A204.1 (cell line): Measurements from ENCODE around the gene IDH3A.

ENCODE experiments used
- FAIRE-seq: peaks from 2 replicates; lab custom pipeline; 2012; peaks lifted over from hg19 to GRCh38; lab: Jason Lieb, UNC

Gene IDH3A

DNA sequence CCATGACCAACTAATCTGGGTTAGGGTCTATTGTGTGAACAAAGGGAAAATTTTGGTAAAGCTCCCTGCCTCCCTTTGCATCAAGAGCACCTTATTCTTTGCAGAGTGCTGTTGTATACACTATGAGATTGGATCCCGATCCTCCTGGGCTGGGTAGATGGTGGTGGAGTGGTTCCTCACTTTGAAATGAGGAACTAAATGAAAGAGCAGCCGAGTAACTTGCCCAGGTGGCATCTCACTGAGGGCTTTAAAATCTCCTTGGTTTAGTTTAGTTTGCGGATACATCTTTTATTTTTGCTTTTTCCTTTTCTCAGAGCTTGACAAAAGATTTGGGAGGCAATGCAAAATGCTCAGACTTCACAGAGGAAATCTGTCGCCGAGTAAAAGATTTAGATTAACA, 19.4 kb downstream of the IDH3A start:
- FAIRE-seq = no peak

DNA sequence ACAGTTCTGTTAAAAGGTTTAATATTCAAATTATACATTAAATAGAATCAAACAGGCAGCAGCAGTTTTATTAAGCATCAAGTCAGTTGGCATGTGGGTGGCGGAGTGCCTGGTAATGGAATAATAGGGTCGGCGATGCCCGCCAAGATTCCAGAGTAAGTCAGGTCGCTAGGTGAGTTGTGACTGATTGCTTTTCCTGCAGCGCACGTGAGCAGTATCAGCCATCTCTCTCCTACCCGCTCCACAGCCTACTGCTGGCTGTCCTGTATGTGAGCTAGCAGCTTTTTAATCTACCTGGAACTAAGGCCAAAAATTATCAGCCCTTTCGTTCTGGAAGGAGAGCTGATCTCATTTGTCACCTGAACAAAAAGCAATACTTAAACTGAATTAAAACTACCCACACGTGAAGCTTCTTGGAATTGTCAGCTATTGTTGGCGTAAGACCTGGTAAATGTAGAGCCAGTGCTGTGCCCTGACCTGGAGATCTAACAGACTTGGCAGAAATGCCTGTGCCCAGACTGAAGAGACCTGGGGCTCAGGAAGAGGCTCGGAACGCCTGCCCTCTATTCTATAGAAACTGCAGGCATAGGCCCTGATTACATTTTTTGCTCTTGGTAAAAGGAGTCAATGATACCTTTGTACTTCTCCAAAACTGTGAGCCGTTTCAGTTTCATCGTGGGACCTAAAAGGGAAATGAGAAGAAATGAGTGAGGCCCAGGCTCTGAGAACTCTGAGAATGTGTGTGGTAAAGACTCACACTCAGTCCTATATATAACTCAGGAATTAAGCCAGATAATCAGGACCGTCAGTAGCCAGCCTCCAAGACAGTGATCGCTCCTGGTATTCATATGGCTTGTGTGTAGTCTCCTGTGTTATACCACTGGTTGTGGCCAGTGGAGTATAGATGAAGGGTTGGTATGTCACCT, 21.9 kb downstream of the IDH3A start:
- FAIRE-seq = no peak

DNA sequence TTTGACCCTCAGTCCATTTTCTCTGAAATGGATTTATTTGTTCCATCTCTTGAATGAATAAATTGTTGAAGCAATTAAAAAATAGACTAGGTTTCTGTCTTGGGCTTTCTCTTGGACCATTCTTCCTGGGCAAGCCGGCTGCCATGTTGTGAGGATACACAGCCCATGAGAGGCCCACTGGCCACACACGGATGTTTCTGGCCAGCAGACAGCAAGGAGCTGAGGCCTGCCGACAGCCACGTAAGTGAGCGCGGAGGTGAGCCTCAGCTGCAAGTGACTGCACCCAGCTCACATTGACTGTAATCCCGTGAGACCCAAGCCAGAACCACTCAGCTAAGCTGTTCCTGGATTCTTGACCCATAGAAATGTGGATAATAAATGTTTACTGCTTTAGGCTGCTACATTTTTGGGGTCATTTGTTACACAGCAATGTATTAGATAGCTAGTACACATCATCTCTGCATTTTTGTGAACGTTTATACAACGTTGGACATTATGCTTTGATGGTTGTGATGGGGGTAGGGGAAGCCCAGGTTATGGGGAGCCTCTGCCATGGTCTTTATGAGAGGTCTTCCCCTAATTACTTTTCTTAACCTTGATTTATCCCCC, 22.8 kb downstream of the IDH3A start:
- FAIRE-seq = no peak

DNA sequence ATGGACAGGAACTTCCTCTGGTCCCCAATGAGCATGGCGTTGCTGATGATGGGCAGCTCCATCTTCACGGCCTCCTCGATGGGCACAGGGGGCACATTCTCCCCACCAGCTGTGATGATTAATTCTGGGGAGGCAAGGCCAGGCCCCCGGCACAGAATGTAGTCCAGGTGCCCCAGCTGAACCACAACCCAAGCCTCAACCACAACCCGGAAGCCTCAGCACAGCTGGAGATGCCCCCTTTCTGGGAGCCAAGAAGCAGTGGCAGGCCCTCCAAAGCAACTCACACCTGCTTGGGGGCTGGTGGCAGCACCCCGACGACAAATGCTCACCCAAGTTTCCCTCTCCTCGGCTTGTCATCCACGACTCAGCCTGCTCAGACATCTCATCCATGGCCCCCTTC, 25.2 kb downstream of the IDH3A start:
- FAIRE-seq = no peak

DNA sequence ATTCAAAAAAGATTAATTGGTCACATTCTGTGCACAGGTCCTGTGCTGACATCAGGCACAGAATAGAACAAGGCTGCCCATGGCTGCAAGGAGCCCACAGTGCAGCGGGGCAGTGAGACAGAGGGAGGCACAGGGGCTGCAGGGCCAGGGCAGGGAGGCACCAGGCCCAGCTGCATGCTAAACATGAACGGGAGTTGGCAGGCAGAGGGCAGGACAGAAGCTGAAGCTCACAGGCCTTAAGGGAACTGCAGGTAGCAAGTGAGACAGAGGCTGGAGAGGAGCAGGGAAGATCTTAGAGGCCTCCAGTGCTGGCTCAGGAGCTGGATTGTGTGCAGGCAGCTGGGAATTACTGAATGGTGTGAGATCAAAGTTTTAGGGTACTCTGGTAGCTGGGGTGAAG, 26.2 kb downstream of the IDH3A start:
- no peak for FAIRE-seq

DNA sequence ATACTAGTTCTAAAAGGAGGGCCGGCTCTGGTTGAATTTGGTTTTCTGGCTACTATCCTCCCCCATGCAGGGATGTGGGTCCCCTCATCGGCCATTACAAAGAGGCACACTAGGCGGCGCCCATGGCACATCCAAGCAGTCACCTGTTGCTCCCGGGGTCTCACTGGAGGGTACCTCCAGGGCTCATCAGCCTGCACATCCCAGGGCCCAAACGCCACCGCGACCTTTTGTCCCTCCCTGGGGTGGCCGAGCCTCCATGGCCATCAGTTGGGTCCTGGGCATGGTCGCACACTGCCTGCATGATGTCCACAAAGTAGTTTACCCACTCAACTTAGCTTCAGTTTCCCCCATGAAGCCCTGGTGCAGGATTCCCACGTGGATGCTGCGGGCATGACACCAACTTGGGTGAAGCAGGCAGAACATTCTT, 28.3 kb downstream of the IDH3A start:
- FAIRE-seq = no peak

DNA sequence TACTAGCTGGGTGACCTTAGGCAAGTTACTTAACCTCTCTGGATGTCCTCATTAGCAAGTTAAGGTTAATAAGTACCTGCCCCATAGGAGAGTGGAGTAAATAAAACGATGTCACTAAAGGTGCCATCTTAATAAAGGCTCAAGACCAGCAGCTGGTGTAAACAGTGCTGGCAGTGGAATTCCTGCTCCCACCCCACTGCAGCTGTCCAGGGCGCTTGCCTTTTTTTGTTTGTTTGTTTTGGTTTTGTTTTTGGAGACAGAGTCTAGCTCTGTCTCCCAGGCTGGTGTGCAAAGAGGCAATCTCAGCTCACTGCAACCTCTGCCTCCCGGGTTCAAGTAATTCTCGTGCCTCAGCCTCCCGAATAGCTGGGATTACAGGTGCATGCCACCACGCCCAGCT, 28.9 kb downstream of the IDH3A start:
- no peak for FAIRE-seq

DNA sequence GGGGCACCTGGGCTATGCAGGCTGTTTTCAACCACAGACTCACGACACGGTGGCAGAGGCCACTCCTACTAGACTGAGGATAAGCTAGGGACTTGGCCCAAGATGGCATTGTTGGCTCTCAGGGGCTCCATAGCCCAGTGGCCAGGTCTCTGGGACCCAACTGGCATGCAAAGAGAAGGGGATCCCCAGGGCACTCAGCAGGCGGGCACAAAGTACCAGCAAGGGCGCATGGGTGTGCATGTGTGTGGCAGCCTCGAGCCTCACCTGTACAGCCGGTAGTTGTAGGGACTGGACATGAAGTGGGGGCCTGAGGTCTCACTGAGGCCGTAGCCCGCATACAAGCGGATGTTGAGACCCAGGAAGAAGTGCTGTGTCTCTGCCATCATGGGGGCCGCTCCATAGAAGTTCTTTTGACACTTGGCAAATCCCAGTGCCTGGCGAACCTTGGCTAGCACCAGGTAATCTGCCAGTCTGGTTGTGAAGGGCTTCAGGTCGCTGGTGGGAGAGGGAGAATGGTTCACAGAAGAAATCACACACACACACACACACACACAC, 30.2 kb downstream of the IDH3A start:
- no peak for FAIRE-seq

DNA sequence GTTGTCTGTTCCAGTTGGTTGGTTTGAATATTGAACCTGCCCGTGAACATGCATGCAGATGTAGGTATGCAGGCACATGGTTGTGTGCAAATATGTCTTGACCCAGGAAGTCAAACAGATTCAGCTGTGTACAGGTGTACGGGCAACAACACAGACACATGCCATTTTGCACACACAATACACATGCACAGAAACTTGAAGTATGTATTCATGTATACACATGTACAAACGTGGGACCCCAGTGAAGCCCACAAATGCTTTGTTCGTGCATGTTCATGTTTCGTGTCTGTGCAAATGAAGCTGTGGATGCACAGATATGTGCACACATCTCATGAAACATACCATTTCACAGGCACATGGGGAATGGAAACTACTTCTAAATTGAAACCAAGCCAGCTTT, 30.7 kb downstream of the IDH3A start:
- FAIRE-seq = no peak

DNA sequence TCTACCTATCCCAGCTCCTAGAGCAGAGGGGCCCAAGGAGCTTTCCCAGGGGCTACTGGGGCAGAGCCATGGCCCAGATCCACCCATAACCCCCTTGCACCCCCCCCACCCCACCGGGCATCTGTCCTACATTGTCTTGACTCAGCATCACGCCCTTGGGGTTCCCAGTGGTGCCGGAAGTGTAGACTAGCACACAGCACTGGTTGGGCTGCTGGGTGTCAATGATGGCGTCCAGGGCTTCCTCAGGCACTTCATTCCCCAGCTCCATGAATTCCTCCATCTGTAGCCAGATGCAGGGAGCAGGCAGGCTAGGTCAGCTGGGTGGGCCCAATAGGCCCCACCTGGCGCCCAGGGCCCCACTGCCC, 33.2 kb downstream of the IDH3A start:
- no peak for FAIRE-seq

DNA sequence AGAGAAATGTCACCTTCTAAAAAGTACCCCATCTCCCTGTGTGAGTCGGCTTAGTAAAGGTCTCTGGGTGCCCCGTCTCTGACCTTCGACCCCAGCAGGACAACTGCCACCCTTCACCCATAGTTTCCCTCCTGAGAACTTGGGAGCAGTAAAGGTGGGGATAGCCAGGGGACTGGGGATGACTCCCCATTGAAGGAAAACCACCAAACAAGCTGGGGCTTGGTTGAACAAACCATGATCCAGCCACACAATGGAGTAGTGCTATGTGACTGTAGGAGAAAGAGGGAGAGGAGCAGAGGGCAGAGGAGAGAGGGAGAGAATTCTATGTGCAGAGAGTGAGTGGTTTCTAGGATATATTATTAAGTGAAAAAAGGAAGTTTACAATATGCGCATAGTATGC, 33.7 kb downstream of the IDH3A start:
- no peak for FAIRE-seq

DNA sequence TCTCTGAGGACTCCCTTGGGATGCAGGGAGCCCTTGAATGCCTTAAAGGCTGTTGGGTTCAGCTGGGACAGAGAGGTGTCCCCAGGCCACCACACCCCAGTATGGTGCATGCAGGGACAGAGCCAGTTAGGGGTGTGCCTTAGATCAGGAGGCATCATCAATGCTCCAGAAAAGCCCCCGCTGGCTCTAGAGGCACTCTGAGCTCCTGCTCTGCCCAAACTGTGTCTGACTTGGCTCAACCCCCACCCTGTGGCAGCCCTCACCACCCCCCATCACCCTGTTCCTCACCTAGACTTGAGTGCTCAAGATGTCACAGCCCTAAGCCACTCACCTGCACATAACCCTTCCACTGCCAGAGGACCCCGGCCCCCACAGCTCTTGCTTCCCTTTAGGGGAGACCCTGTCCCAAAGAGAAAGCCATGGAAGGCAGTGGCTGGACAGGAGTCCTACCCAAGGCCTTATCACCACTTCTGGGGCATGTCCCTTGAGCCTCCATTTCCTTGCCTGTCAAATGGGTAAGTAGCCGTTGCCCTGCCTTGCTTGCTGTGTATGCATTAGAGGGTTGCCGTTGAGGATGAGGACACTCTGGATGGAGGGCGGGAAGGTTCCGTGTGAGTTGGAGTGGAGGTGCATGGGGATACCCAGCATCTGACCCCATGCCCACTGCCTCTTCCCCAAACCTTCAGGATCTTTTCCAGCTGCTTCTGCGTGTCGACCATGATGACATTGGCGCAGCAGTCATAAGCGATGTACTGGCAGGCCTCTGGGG, 43.8 kb downstream of the IDH3A start:
- FAIRE-seq = no peak

DNA sequence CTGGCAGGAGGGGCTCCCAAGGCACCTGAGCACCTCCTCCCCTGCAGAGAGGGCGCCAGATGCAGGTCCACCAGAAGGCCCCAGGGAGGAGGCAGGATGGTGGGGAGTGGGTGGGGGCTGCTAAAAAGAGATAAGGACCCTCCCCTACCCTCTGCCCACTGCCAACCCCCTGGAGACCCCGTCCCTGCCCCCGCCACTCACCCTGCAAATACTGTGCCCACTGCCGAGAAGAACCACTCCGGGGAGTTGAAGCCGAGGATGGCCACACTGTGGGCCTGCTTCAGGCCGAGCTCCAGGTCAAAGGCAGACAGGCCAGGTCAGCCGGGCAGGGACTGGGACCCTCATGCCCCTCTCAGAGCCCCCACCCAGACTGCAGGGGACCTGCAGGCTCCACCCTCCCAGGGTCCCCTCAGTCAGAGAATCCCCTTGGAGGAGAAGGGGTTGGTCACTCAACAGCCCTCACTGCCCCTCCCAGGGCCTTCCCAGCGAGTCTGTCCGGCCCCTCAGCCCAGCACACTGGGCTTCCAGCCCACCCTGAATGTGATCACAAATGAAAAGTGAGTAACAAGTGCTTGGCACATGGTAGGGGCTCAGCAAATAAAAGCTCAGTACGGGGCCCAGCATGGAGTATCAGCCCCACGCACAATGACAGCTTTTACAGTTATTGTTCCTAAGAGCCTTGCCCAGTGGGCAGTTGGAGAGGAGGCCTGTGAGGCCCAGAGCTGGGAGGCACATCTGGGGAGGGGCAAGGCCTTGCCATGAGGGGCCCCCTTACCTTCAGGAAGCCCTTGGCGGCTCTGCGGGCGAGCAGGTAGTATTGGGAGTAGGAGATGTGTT, 44.8 kb downstream of the IDH3A start:
- no peak for FAIRE-seq

DNA sequence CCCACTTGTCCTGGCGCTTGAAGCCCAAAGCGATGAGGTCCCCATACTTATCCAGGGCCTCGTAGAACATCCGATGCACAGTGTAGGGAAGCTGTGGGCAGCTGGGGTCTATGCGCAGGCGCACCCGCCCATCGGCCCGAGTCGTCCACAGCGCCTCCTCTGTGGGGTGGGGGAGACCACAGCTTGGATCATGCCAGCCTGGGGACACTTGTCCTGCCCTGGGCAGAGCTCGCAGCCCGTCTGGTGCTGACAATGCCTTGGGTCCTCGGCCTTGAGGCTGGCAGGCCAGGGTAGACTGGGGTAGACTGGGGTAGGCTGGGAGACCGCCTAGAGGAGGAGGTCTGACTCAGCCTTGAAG, 45.4 kb downstream of the IDH3A start:
- FAIRE-seq = no peak

DNA sequence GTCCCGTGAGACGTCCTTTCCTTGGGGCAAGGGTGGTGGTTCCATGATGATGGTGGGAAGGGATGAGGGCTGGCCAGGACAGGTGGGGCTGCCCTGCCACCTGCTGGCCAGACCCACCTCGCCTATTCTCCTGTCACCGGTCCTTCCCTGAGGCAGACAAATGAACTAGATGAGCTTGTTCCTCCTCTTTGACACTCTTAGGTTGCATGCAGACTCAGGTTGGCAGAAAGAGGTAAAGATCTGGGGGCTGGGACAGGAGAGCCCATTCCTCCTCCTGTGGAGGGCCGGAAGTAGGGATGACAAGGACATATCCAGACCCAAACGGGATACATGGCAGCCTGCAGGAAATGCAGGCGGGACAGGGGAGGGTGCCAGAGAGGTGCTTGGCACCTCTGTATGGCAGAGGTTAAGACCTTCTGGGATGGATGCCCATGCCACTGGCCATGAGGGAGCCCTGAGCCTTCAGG, 46.6 kb downstream of the IDH3A start:
- FAIRE-seq = no peak

DNA sequence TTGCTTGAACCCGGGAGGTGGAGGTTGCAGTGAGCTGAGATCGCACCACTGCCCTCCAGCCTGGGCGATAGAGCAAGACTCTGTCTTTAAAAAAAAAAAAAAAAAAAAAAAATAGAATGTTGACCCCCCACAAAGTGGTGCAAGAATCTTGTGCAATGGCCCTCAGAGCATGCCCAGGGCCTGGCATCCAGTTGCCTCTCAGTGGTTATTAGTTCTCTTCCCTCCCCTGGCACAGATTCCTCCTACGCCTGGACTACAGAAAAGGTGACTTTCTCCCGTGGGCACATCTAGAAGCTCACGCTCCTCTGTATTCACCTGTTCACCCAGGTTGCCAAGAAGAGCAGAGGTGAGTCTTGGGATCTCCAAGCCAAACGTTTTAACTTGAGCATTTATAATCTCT, 48.5 kb downstream of the IDH3A start:
- FAIRE-seq = no peak

DNA sequence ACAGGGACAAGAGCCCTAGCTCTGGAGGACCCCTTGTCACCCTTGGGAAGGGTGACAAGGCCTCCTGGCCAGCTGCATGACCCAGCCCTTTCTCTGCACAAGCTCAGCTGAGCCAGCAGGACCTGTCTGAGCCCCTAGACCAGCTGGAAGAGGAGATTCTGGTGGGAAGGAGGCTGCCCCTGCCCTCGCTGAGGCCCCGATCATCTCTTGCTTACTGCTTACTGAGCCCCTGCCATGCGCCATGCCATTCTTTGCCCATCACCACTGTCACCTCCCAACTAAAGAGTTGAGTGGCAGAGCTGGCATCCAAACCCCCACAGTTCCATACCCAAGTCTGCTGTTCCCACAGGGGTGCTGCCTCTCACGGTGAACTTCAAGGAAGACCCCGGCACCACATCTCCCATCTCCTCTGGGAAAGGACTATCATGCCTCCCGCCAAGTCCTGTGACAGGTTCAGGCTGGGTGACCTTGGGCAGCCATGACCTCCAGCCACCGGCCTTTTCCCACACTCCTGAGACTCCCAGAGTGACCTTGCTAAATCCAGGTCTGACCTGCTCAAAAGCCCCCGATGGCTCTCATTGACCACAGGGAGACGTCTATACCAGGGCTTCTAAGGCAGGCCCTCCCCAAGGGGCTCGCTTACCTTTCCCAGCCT, 51.2 kb downstream of the IDH3A start:
- FAIRE-seq = no peak

DNA sequence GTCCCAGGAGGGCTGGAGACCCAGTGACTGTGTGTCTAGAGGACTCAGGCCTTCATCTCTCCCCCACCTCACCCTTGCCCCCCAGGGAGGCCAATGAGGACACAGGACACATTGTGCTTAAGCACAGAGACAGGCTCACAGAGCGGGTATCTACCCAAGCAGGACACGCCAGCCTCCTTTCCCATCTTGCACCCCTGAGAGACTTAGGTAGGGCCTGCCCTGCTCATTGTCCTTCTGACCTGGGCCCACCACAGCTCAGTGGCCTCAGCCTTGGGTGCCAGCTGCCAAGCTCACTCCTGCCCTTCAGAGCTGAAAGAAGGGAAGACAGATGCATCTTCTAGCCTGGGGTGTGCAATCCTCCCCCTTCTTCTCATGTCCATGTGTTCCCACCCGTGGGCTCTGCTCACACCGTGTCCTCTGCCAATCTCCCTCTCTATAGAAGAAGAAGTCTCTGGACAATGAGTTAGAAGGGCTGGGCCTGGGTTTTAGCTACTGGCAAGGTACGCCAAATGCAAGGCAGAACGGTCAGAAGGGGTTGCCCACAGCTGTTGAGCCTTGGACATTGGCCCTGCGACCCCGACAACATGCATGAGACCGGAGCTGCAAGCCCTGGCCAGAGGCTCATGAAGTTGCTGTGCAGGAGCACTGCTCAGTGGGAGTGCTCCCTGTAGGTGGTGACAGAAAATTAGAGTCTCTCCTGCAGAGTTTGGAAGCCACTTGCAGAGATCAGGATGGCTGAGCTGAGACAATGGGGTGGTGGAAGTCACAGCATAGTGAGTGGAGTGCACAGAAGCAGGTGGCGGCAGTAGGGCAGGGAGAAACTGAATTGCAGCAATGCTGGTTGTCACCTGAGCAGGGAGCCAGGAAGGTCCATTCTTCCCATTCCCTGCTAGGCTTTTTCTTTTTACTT, 52.4 kb downstream of the IDH3A start:
- no peak for FAIRE-seq

DNA sequence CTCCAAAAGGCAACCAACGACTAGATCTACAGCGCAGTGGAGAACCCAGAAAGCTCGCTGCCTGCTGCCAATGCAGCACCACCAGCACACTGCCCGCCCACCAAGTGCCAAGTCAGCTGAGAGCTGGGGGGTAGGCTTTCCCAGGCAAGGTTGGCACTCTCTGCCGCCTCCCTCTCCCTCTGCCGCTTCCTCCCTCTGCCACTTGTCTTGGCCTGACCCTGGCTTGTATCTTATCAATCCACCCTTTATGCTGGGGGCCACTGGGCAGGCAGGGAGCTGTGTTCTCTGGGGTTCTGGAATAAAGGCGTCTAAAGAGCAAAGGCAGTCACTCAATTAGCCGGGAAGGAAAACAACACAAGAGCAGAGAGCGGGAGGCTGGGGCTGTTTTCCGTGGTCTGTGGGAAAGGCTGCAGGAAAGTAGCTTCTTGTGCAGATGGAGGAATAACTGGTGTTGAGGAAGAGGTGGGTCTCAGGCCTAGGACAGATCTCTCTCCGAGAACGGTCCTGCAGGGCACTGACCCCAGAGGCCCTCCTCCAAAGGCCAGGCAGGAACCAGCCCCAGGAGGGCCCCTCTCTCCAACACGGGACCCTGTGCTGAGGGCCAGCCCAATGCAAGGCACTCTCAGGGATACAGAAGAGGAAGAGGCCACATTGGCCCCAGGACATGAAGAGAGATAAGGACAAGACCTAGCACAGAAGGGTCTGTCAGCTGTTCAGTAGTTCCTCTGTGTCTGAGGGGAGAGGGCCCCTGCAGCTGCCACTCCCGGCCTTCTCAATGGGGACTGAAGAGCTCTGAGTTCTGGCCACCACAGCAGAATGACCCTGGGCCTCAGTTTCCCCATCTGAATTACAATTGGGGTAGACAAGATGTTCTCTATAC, 54.4 kb downstream of the IDH3A start:
- no peak for FAIRE-seq
